Upper lobe of right lung (tissue), 1 donor: ENCODE results near the gene HIPK3. TPM values are rescaled to one million over a fixed set of nuclear protein-coding genes. Genes with fewer than 3 reads are reported as not detected.

Source experiments
- ATAC-seq: fragments of 200-7000 bp; cut with Tn5 transposase; one replicate; pipeline ENCODE4 v1.9.1; 2020; ENCODE audit warnings: mild to moderate bottlenecking, moderate library complexity
- DNase-seq: peaks from one replicate; pipeline ENCODE4 v3.0.0-alpha.2; 2020
- H3K27ac ChIP-seq: fragments of 200-600 bp; one replicate; pipeline ENCODE4 v1.8.0; 2022
- H3K27me3 ChIP-seq: fragments of 200-600 bp; one replicate; pipeline ENCODE4 v1.8.0; 2022; ENCODE audit warnings: mild to moderate bottlenecking
- H3K36me3 ChIP-seq: fragments of 200-600 bp; one replicate; pipeline ENCODE4 v1.8.0; 2022
- H3K4me1 ChIP-seq: fragments of 200-600 bp; one replicate; pipeline ENCODE4 v1.8.0; 2022
- H3K4me3 ChIP-seq: fragments of 200-600 bp; one replicate; pipeline ENCODE4 v1.8.0; 2022; ENCODE audit warnings: mild to moderate bottlenecking
- H3K9me3 ChIP-seq: fragments of 200-600 bp; one replicate; pipeline ENCODE4 v1.8.0; 2022
- intact Hi-C: fragments of 100-400 bp; cut with DNase I; formaldehyde crosslinking; loops from one replicate; pipeline ENCODE4 v1.11.0; 2022
- total RNA-seq: library from RNA; stranded (reverse); fragmentation: NEBNext Ultra II Directional; extraction: Animal tissue kit (Norgen Biotek cat#: 25700); gene quantifications from one replicate; pipeline ENCODE4 v1.2.1, GENCODE V29; 2021
- TF ChIP-seq, protein P1 (sequence below): fragments of 200-600 bp; IDR thresholded peaks from one replicate; pipeline ENCODE4 v1.8.0; 2022; ENCODE audit warnings: antibody characterized with exemption
- donor health status: DM: no; HTN: yes; CAD: no; lungs with severe emphysema.

Gene HIPK3
- total RNA-seq, 1 donor from 2014 or later = 146 TPM

DNA sequence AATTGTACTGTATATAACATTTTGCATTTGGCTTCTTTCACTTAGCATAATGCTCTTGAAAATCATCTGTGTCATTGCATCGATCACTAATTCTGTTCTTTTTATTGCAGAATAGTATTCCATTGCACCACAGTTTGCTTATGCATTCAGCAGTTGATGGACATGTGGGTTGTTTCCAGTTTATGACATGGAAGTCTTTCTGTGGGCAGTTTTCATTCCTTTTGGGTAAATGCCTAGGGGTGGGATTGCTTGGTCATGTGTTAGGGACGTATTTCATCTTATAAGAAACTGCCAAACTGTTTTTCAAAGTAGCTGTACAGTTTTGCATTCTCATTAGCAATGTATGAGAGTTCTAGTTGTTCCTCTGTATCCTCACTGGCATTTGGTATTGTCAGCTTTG, 127.0 kb downstream of the HIPK3 start:
- Histone ChIP-seq H3K4me1 (no peaks in the 10 kb centered on the region), H3K4me3 (no peak overlapping the region), H3K36me3 (no peaks in the 10 kb centered on the region)

DNA sequence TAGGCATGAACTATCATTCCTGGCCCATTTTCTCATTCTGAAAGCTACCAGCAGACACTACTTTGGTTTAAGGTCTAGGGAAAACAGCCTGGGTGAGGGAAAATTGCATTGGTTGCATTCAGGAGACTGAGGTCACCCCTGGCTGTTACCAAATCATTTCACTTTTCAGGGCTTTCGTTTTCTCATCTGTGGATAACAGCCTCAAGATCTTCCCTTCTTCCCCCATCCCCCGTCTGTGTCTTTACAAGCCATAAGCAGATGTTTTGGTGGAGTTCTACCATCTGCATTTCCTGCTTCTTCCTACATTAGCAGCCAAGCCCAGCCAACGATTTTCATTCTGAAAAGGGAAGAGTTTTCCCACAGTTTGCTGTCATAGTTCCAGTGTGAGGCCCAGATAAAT, 130.4 kb downstream of the HIPK3 start:
- Histone ChIP-seq H3K4me1 (no peaks in the 10 kb centered on the region), H3K4me3 (no peak overlapping the region), H3K36me3 (no peaks in the 10 kb centered on the region), H3K27me3 (no peaks in the 10 kb centered on the region), H3K27ac (no peak overlapping the region), H3K9me3 (no peaks in the 10 kb centered on the region)
- DNase-seq (no peak), ATAC-seq (no peak)
- TF ChIP-seq, protein P1, sequence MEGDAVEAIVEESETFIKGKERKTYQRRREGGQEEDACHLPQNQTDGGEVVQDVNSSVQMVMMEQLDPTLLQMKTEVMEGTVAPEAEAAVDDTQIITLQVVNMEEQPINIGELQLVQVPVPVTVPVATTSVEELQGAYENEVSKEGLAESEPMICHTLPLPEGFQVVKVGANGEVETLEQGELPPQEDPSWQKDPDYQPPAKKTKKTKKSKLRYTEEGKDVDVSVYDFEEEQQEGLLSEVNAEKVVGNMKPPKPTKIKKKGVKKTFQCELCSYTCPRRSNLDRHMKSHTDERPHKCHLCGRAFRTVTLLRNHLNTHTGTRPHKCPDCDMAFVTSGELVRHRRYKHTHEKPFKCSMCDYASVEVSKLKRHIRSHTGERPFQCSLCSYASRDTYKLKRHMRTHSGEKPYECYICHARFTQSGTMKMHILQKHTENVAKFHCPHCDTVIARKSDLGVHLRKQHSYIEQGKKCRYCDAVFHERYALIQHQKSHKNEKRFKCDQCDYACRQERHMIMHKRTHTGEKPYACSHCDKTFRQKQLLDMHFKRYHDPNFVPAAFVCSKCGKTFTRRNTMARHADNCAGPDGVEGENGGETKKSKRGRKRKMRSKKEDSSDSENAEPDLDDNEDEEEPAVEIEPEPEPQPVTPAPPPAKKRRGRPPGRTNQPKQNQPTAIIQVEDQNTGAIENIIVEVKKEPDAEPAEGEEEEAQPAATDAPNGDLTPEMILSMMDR = no peak
- intact Hi-C loops = no loop called here

More for the DNA sequence above, 127.0 kb downstream of the HIPK3 start:
- DNase-seq = no peak
- ATAC-seq = no peak
- TF ChIP-seq, protein P1 = no peak
- no peaks in the 10 kb centered on the region for H3K9me3 ChIP-seq
- peaks cover 6% of the 10 kb centered on the region for H3K27me3 ChIP-seq
- H3K27ac ChIP-seq = no peak overlapping the region
- intact Hi-C loops = no loop called here

DNA sequence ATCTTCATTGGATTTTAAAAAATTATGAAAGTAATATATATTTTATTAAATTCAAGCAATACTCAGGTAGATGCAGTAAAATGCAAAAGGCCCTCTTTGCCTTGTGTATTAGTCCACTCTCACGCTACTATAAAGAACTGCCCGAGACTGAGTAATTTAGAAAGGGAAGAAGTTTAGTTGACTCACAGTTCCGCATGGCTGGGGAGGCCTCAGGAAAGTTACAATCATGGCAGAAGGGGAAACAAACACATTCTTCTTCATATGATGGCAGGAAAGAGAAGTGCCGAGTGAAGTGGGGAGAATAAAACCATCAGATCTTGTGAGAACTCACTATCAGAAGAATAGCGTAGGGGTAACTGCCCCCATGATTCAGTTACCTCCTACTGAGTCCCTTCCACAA, 130.8 kb downstream of the HIPK3 start:
- Histone ChIP-seq H3K36me3 (no peaks in the 10 kb centered on the region), H3K27me3 (no peaks in the 10 kb centered on the region), H3K27ac (no peak overlapping the region), H3K4me1 (no peaks in the 10 kb centered on the region), H3K4me3 (no peak overlapping the region), H3K9me3 (no peaks in the 10 kb centered on the region)
- TF ChIP-seq, protein P1 = no peak
- intact Hi-C loops = no loop called here
- no peak for ATAC-seq
- no peak for DNase-seq

DNA sequence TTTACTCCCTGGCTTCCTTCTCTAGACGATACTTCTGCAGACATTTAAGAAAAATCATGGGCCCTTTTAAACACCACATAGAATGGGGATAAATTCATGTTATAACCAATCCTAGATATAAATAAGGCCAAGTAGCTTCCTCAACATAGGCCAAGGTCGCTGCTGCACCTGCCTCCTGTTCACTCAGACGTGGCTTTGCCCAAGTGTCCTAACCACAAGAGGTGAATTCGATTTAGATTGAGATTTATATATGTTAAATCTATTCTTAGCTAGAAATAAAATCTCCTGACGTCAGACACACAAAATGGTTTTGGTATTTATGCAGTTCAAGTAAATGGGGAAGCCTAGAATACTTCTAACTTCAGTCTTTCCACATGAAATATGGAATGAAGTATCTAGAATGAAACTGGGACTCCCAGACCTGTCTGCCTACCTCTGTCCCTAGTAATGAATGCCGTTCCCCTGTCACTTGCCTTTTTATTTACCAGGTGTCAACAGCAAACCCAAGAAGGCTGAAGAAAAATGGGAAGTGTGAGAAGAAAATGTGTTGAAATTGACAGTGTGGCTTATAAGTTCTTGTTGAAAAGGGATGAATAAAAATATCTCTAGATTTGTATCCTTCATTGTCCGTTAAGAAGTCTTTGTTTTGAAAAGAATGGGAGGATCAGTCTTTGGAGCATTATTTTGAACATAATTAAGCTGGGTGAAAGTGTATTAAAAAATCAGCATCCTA, 131.8 kb downstream of the HIPK3 start:
- DNase-seq (no peak), ATAC-seq (no peak)
- no peak overlapping the region for H3K27ac ChIP-seq
- no peaks in the 10 kb centered on the region for H3K9me3 ChIP-seq
- TF ChIP-seq, protein P1 = no peak
- no peak overlapping the region for H3K4me3 ChIP-seq
- no peaks in the 10 kb centered on the region for H3K36me3 ChIP-seq
- no peaks in the 10 kb centered on the region for H3K4me1 ChIP-seq
- intact Hi-C loops = no loop called here
- H3K27me3 ChIP-seq = no peaks in the 10 kb centered on the region

DNA sequence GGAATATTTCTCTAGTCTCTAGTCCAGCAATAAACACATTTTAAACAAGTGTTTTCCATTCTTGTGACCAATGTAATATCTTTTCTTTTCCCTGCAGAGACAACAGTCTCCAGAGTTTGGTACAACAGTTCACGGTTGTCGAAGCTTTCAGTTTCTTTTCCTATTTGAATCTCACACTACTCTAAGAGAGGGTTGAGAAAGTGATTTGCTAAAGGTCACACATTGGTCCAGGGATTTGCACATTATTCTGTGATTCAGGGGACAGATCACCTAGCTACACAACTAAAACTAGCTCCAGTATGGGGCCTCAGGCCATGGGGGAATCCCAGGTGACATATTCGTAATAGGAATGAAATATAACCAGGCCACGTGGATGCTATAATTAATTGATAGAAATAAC, 132.5 kb downstream of the HIPK3 start:
- TF ChIP-seq, protein P1 = no peak
- ATAC-seq (no peak), DNase-seq (no peak)
- Histone ChIP-seq H3K9me3 (no peaks in the 10 kb centered on the region), H3K4me1 (no peaks in the 10 kb centered on the region), H3K36me3 (no peaks in the 10 kb centered on the region), H3K27ac (no peak overlapping the region), H3K27me3 (no peaks in the 10 kb centered on the region), H3K4me3 (no peak overlapping the region)
- intact Hi-C loops = no loop called here
